PC-3 (cell line): ENCODE measurements around the gene SLC7A5. TPM values are rescaled to one million over a fixed set of nuclear protein-coding genes. Genes with fewer than 3 reads are reported as not detected.

ENCODE experiments used
- ATAC-seq: fragments of 200-7000 bp; cut with Tn5 transposase; 2 replicates; pipeline ENCODE4 v1.9.1; 2020; ENCODE audit warnings: mild to moderate bottlenecking, moderate library complexity
- BruUV-seq: library from RNA; stranded (reverse); fragments of 400-500 nt; replicated peaks from 2 replicates; lab custom pipeline; 2021; lab: Mats Ljungman, UMichigan
- CTCF ChIA-PET: fragments of 300-600 bp; sonication (Branson Sonifier 250); formaldehyde crosslinking; loops from one replicate; lab custom pipeline; 2022; ENCODE audit warnings: antibody characterized with exemption; lab: Charles Lee
- POLR2A ChIA-PET: fragments of 300-600 bp; sonication (Branson Sonifier 250); formaldehyde crosslinking; loops from one replicate; lab custom pipeline; 2022; ENCODE audit warnings: antibody characterized with exemption; ENCODE audit not compliant: unreplicated experiment; lab: Charles Lee
- DNase-seq: peaks from one replicate; pipeline ENCODE4 v3.0.0-alpha.2; 2015
- H2AFZ ChIP-seq: fragments of 300-600 bp; sonication (generic); 2 replicates; pipeline ENCODE4 v1.6.0; 2016; ENCODE audit warnings: antibody characterized with exemption, low read length
- H3F3A ChIP-seq: fragments of 300-600 bp; sonication (generic); one replicate; pipeline ENCODE4 v1.6.0; 2017; ENCODE audit warnings: antibody characterized with exemption, low read length, control low read depth, mild to moderate bottlenecking; ENCODE audit not compliant: unreplicated experiment
- H3K27ac ChIP-seq: fragments of 300-600 bp; sonication (generic); 2 replicates; pipeline ENCODE4 v1.5.1; 2016; ENCODE audit warnings: mild to moderate bottlenecking, low read length
- H3K27me3 ChIP-seq: fragments of 300-600 bp; sonication (generic); 2 replicates; pipeline ENCODE4 v1.6.1; 2016; ENCODE audit warnings: low read length, mixed read lengths
- H3K36me3 ChIP-seq: fragments of 300-600 bp; sonication (generic); 2 replicates; pipeline ENCODE4 v1.6.1; 2016; ENCODE audit warnings: low read depth, mixed run types, low read length, mixed read lengths
- H3K4me1 ChIP-seq: fragments of 300-600 bp; sonication (generic); 2 replicates; pipeline ENCODE4 v1.5.1; 2016; ENCODE audit warnings: low read length; ENCODE audit not compliant: insufficient read depth
- H3K4me2 ChIP-seq: fragments of 300-600 bp; sonication (generic); 2 replicates; pipeline ENCODE4 v1.6.0; 2016; ENCODE audit warnings: low read length
- H3K4me3 ChIP-seq: fragments of 300-600 bp; sonication (generic); 2 replicates; pipeline ENCODE4 v1.5.1; 2016; ENCODE audit warnings: mild to moderate bottlenecking, low read length, mixed read lengths
- H3K79me2 ChIP-seq: fragments of 300-600 bp; sonication (generic); 2 replicates; pipeline ENCODE4 v1.6.1; 2017; ENCODE audit warnings: low read length, mixed read lengths
- H3K9ac ChIP-seq: fragments of 300-600 bp; sonication (generic); 2 replicates; pipeline ENCODE4 v1.6.0; 2016; ENCODE audit warnings: mild to moderate bottlenecking, low read length
- H3K9me2 ChIP-seq: fragments of 300-600 bp; sonication (generic); replicated peaks from 2 replicates; pipeline ENCODE4 v1.6.1; 2016; ENCODE audit warnings: mixed run types, low read length, mixed read lengths
- H3K9me3 ChIP-seq: fragments of 300-600 bp; sonication (generic); 2 replicates; pipeline ENCODE4 v1.6.1; 2016; ENCODE audit warnings: low read length, mixed read lengths
- H4K20me1 ChIP-seq: fragments of 300-600 bp; sonication (generic); 2 replicates; pipeline ENCODE4 v1.6.1; 2016; ENCODE audit warnings: low read length, mixed read lengths
- EZH2 ChIP-seq: fragments of 300-600 bp; sonication (generic); IDR thresholded peaks from one replicate; pipeline ENCODE4 v1.6.1; 2017; ENCODE audit warnings: antibody characterized with exemption, mild to moderate bottlenecking, low read length; ENCODE audit not compliant: unreplicated experiment
- EZH2phosphoT487 ChIP-seq: fragments of 300-600 bp; sonication (generic); IDR thresholded peaks from 2 replicates; pipeline ENCODE4 v1.6.1; 2018; ENCODE audit warnings: mild to moderate bottlenecking, antibody characterized with exemption, low read length, borderline replicate concordance
- intact Hi-C: fragments of 100-400 bp; cut with micrococcal nuclease; formaldehyde crosslinking; loops from 2 replicates; pipeline ENCODE4 v1.9.0; 2023
- total RNA-seq: library from RNA; depleted of rRNA; stranded (reverse); fragments of >200 nt; gene quantifications from 2 replicates; pipeline ENCODE4 v1.2.3, GENCODE V29; 2014
- TF ChIP-seq, protein P1 (sequence below): fragments of 300-600 bp; sonication (generic); conservative IDR thresholded peaks from 2 replicates; pipeline ENCODE4 v1.5.1; 2017; ENCODE audit warnings: antibody characterized with exemption, low read depth, mild to moderate bottlenecking, low read length

Gene SLC7A5
- total RNA-seq, 1 experiment from 2014 or later, result 93.2 TPM

DNA sequence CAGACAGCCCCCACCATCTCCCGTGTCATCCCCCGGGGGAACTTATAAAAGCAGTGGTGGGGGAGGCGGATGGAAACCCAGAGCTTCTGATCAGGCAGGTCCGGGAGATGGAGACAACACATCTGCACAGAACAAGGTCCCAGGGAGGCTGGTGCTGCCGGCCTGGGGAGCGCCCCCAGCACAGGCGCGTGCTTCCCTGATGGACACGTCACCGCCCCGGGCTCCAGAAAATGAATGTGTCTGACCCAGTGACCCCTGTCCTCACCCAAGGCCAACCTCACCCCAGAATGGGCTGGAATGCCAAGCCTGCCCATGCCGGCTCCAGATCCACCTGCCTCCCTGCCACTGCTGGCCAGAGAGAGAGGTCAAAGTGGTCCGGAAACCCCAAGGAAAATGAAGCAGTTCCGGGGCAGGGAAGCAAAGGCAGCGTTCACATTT lies 12.5 kb downstream of the SLC7A5 start:
- CTCF ChIA-PET, result interaction anchor here (0.6 kb wide), 1 partner anchor 15 kb away, joined by 5 read pairs; no protein-coding TSS in a partner anchor
- DNase-seq, result no peak
- intact Hi-C loops, result no loop called here
- peaks cover 12% of the 10 kb centered on the region; the same call in 1 of the 2 replicates for H3K36me3 ChIP-seq
- H3K9me3 ChIP-seq, result no peaks in the 10 kb centered on the region
- peaks cover 53% of the 10 kb centered on the region for H3K4me1 ChIP-seq
- no peak overlapping the region for H2AFZ ChIP-seq
- peak overlapping the region; percentile 12; the same call in 1 of the 2 replicates for H3K9ac ChIP-seq
- peaks cover 86% of the 10 kb centered on the region for H3K79me2 ChIP-seq
- no peak for TF ChIP-seq EZH2
- TF ChIP-seq EZH2phosphoT487, result no peak
- TF ChIP-seq, protein P1, sequence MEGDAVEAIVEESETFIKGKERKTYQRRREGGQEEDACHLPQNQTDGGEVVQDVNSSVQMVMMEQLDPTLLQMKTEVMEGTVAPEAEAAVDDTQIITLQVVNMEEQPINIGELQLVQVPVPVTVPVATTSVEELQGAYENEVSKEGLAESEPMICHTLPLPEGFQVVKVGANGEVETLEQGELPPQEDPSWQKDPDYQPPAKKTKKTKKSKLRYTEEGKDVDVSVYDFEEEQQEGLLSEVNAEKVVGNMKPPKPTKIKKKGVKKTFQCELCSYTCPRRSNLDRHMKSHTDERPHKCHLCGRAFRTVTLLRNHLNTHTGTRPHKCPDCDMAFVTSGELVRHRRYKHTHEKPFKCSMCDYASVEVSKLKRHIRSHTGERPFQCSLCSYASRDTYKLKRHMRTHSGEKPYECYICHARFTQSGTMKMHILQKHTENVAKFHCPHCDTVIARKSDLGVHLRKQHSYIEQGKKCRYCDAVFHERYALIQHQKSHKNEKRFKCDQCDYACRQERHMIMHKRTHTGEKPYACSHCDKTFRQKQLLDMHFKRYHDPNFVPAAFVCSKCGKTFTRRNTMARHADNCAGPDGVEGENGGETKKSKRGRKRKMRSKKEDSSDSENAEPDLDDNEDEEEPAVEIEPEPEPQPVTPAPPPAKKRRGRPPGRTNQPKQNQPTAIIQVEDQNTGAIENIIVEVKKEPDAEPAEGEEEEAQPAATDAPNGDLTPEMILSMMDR, result no peak
- peaks cover 27% of the 10 kb centered on the region; the same call in 1 of the 2 replicates for H4K20me1 ChIP-seq
- no peak for ATAC-seq
- H3K4me2 ChIP-seq, result peak overlapping the region; percentile 64
- H3K9me2 ChIP-seq, result no peaks in the 10 kb centered on the region
- BruUV-seq, result no TSS peak
- H3K27ac ChIP-seq, result peak overlapping the region; percentile 95
- POLR2A ChIA-PET, result no interaction called here
- H3K27me3 ChIP-seq, result no peaks in the 10 kb centered on the region
- H3K4me3 ChIP-seq, result no peak overlapping the region
- no peaks in the 10 kb centered on the region for H3F3A ChIP-seq

DNA sequence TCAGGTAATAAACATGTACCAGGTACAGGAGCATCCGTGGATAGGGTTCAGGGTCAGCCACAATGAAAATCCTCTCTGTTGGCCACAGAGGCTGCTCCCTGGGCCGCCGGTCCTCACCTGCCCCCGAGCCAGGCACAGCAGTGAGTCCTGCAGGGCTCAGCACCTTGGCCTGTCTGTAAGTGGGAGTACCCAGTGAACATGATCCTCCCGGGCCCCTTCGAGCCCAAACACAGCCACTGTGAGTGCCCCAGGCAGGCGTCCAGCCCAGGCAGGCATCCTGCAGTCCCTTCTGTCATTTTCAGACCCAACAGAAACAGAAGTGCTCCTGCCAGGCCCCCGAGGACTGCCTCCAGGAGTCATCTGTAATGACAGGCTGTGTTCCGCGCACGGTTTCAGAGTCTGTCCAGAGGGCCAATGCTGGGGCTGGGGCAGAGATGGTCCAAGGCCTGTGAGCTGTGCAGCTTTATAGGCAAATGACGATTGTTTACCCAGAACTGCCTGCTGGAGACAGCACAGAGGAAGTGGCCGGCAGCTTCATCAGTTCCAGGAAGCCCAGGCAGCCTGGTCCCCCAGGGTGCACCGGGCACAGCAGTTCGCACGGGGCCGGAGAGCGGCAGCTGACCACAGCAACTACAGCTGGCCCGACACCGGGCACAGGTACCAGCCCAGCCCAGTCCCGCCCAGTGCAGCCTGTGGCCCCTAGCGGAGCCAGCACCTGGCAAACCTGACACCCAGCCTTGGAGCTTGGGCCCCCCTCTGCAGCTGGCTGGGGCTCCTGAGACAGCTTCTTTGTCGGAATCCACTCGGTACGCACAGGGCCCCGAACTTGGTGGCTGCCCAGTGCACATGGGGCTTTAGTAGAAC lies 13.2 kb downstream of the SLC7A5 start:
- Histone ChIP-seq H4K20me1 (peaks cover 21% of the 10 kb centered on the region; the same call in 1 of the 2 replicates), H3K27ac (peak overlapping the region; percentile 95), H3K27me3 (no peaks in the 10 kb centered on the region), H3K4me1 (peaks cover 50% of the 10 kb centered on the region), H3K36me3 (peaks cover 20% of the 10 kb centered on the region; the same call in 1 of the 2 replicates), H2AFZ (no peak overlapping the region), H3K4me3 (no peak overlapping the region), H3K9me3 (no peaks in the 10 kb centered on the region), H3F3A (no peaks in the 10 kb centered on the region), H3K9ac (peak overlapping the region; percentile 61), H3K9me2 (no peaks in the 10 kb centered on the region), H3K4me2 (peak overlapping the region; percentile 64), H3K79me2 (peaks cover 86% of the 10 kb centered on the region)
- POLR2A ChIA-PET, result no interaction called here
- CTCF ChIA-PET, result interaction anchor here (0.6 kb wide), 1 partner anchor 16 kb away, joined by 5 read pairs; no protein-coding TSS in a partner anchor
- intact Hi-C loops, result no loop called here
- DNase-seq (peak; percentile 80), ATAC-seq (peak; percentile 78)
- TF ChIP-seq EZH2 (no peak), EZH2phosphoT487 (no peak)
- TF ChIP-seq, protein P1, result no peak
- BruUV-seq, result no TSS peak
